Endothelial cell of umbilical vein (primary cell): ENCODE measurements around the gene NXPH1. TPM values are rescaled to one million over a fixed set of nuclear protein-coding genes. Genes with fewer than 3 reads are reported as not detected.

Experiments used
- BruUV-seq: library from RNA; stranded (reverse); fragments of 400-500 nt; replicated peaks from 2 replicates; lab custom pipeline; 2021; lab: Mats Ljungman, UMichigan
- CTCF ChIA-PET: fragments of 300-600, 350-600 bp; sonication (Branson Sonifier 250); formaldehyde crosslinking; loops from one replicate; lab custom pipeline; 2021; ENCODE audit warnings: antibody characterized with exemption, inconsistent platforms; lab: Charles Lee
- POLR2A ChIA-PET: fragments of 300-600, 350-600 bp; sonication (Branson Sonifier 250); formaldehyde crosslinking; loops from one replicate; lab custom pipeline; 2021; ENCODE audit warnings: antibody characterized with exemption, inconsistent platforms; lab: Charles Lee
- DNase-seq: peaks from one replicate; pipeline ENCODE4 v3.0.0-alpha.2; 2011; ENCODE audit warnings: low read depth, low spot score
- FAIRE-seq: peaks from 2 replicates; lab custom pipeline; 2011; peaks lifted over from hg19 to GRCh38; lab: Jason Lieb, UNC
- H2AFZ ChIP-seq: 2 replicates; pipeline ENCODE4 v1.6.0; 2012; ENCODE audit warnings: low read depth, low read length, control low read depth, inconsistent platforms
- H3K27ac ChIP-seq: 2 replicates; pipeline ENCODE4 v1.5.1; 2011; ENCODE audit warnings: low read depth, mild to moderate bottlenecking, control low read depth, low read length, moderate library complexity; ENCODE audit not compliant: insufficient read depth
- H3K27me3 ChIP-seq, 2 experiments: 2 replicates each; pipeline versions ENCODE4 v1.6.0 to v1.6.1; 2011; ENCODE audit warnings: low read length in 2 of 2, mixed read lengths in 1 of 2; ENCODE audit not compliant: control insufficient read depth in 2 of 2, insufficient read depth in 2 of 2
- H3K36me3 ChIP-seq, 2 experiments: 2 replicates in 1 of 2; 3 replicates in 1 of 2; pipeline ENCODE4 v1.5.1; 2011; ENCODE audit warnings: low read length in 2 of 2, mild to moderate bottlenecking in 1 of 2, moderate library complexity in 1 of 2; ENCODE audit not compliant: control insufficient read depth in 2 of 2, insufficient read depth in 2 of 2; ENCODE audit errors: extremely low read depth in 1 of 2
- H3K4me1 ChIP-seq: 3 replicates; pipeline ENCODE4 v1.5.1; 2011; ENCODE audit warnings: mild to moderate bottlenecking, low read length; ENCODE audit not compliant: control insufficient read depth, insufficient read depth; ENCODE audit errors: extremely low read depth
- H3K4me2 ChIP-seq: 2 replicates; pipeline ENCODE4 v1.6.1; 2011; ENCODE audit warnings: low read length, control low read depth, mixed read lengths; ENCODE audit not compliant: insufficient read depth
- H3K4me3 ChIP-seq, 3 experiments: fragments of 200-600 bp in 1 of 3; sonication (generic), shearing (Covaris generic) in 1 of 3; replicated peaks in 1 of 3; 2 replicates each; pipeline ENCODE4 v1.5.1; 2011 to 2016; ENCODE audit warnings: control low read depth in 3 of 3, low read length in 3 of 3, mild to moderate bottlenecking in 2 of 3, inconsistent platforms in 1 of 3, low read depth in 1 of 3, moderate library complexity in 1 of 3; ENCODE audit not compliant: insufficient read depth in 1 of 3
- H3K79me2 ChIP-seq: 2 replicates; pipeline ENCODE4 v1.6.0; 2012; ENCODE audit warnings: low read length, inconsistent platforms; ENCODE audit not compliant: control insufficient read depth, insufficient read depth
- H3K9ac ChIP-seq: replicated peaks from 2 replicates; pipeline ENCODE3; 2011; ENCODE audit warnings: low read length, control low read depth; ENCODE audit not compliant: insufficient read depth; ENCODE audit errors: extremely low read depth
- H3K9me1 ChIP-seq: replicated peaks from 3 replicates; pipeline ENCODE4 v1.6.0; 2011; ENCODE audit warnings: mild to moderate bottlenecking, low read length; ENCODE audit not compliant: control insufficient read depth, insufficient read depth; ENCODE audit errors: extremely low read depth
- H3K9me3 ChIP-seq: replicated peaks from 2 replicates; pipeline ENCODE4 v1.5.1; 2012; ENCODE audit warnings: low read length, inconsistent platforms; ENCODE audit not compliant: control insufficient read depth, insufficient read depth
- H4K20me1 ChIP-seq: replicated peaks from 2 replicates; pipeline ENCODE3; 2011; ENCODE audit warnings: mild to moderate bottlenecking, low read length; ENCODE audit not compliant: control insufficient read depth, insufficient read depth; ENCODE audit errors: extremely low read depth
- CTCF ChIP-seq, 2 donors: IDR thresholded peaks; 1 replicate in 1 of 2; 2 replicates in 1 of 2; pipeline ENCODE4 v1.5.1; 2011; ENCODE audit warnings: low read length in 2 of 2, mild to moderate bottlenecking in 2 of 2, moderate library complexity in 2 of 2, control low read depth in 1 of 2, inconsistent platforms in 1 of 2, low read depth in 1 of 2; ENCODE audit not compliant: insufficient read depth in 1 of 2; ENCODE audit errors: extremely low read depth in 1 of 2
- EZH2 ChIP-seq: IDR thresholded peaks from 2 replicates; pipeline ENCODE4 v1.6.1; 2012; ENCODE audit warnings: borderline replicate concordance, low read depth, mild to moderate bottlenecking, moderate library complexity, low read length, inconsistent platforms; ENCODE audit not compliant: severe bottlenecking
- FOS ChIP-seq: IDR thresholded peaks from 2 replicates; pipeline ENCODE4 v1.6.1; 2011; ENCODE audit warnings: mild to moderate bottlenecking, low read length, moderate library complexity, borderline replicate concordance; ENCODE audit not compliant: insufficient read depth
- GATA2 ChIP-seq: IDR thresholded peaks from 2 replicates; pipeline ENCODE4 v1.7.0; 2011; ENCODE audit warnings: low read depth, mild to moderate bottlenecking, moderate library complexity, mixed read lengths, low read length; ENCODE audit not compliant: insufficient read length, insufficient read depth
- JUN ChIP-seq: IDR thresholded peaks from 2 replicates; pipeline ENCODE4 v1.6.1; 2011; ENCODE audit warnings: borderline replicate concordance, low read depth; ENCODE audit not compliant: insufficient read length, insufficient read depth
- MAX ChIP-seq: IDR thresholded peaks from 2 replicates; pipeline ENCODE4 v1.6.1; 2011; ENCODE audit not compliant: insufficient read depth, insufficient read length
- MYC ChIP-seq: IDR thresholded peaks from one replicate; pipeline ENCODE4 v1.6.1; 2011; ENCODE audit warnings: mild to moderate bottlenecking, low read depth, low read length
- POLR2A ChIP-seq: IDR thresholded peaks from 2 replicates; pipeline ENCODE4 v1.6.1; 2012; ENCODE audit warnings: low read depth, mild to moderate bottlenecking, control low read depth, low read length
- POLR2AphosphoS5 ChIP-seq: IDR thresholded peaks from 2 replicates; pipeline ENCODE4 v1.6.1; 2012; ENCODE audit warnings: low read depth, mild to moderate bottlenecking, control low read depth, low read length, moderate library complexity; ENCODE audit not compliant: insufficient read depth
- dilution Hi-C: fragments of 300-500 bp; cut with MboI; formaldehyde crosslinking; loops from one replicate; pipeline ENCODE4 v1.15.0; 2019; ENCODE audit warnings: low sequenced_read_pairs; ENCODE audit not compliant: extremely low pct_ligation_motif_present
- intact Hi-C: fragments of 100-400 bp; cut with micrococcal nuclease; formaldehyde crosslinking; loops from one replicate; pipeline ENCODE4 v1.10.0; 2022
- polyA plus RNA-seq, 4 experiments: library from polyadenylated mRNA; depleted of rRNA in 3 of 4; stranded (reverse) in 3 of 4; unstranded in 1 of 4; fragments of >200 nt; gene quantifications; 2 replicates each; pipeline versions ENCODE4 v1.2.1 to v1.2.3, GENCODE V29; 2011 to 2012; ENCODE audit warnings: missing spikeins in 1 of 4
- total RNA-seq: library from RNA; stranded (reverse); gene quantifications from 2 replicates; pipeline ENCODE4 v1.2.3, GENCODE V29; 2021

Gene NXPH1
- total and polyA plus RNA-seq, 2 donors (not counting 3 experiments of a cell fraction or from before 2014, with no cell fraction given) = not detected

- FAIRE-seq = no peak
- Histone ChIP-seq H2AFZ (no peak overlapping the region), H3K36me3 (no peaks in the 10 kb centered on the region), H3K9me1 (no peaks in the 10 kb centered on the region), H3K27me3 (no peaks in the 10 kb centered on the region), H3K4me2 (no peak overlapping the region), H3K4me3 (no peak overlapping the region), H3K27ac (no peak overlapping the region), H4K20me1 (no peaks in the 10 kb centered on the region), H3K9ac (no peak overlapping the region), H3K79me2 (no peaks in the 10 kb centered on the region), H3K9me3 (no peaks in the 10 kb centered on the region), H3K4me1 (no peaks in the 10 kb centered on the region)
- DNase-seq = no peak
- ChIA-PET POLR2A (no interaction called here), CTCF (no interaction called here)
- intact Hi-C loops = no loop called here
- no TSS peak for BruUV-seq
- TF ChIP-seq POLR2A = no peak
- TF ChIP-seq GATA2 = no peak
- no peak for TF ChIP-seq JUN
- no peak for TF ChIP-seq MYC
- TF ChIP-seq FOS = no peak
- TF ChIP-seq EZH2 = no peak
- no peak for TF ChIP-seq CTCF (IDR thresholded peaks at IDR 0.05; ENCODE audit: extremely low read depth in 1 of 2, insufficient read depth in 1 of 2, low read depth in 1 of 2, low read length in 2 of 2)
- TF ChIP-seq POLR2AphosphoS5 = no peak
- TF ChIP-seq MAX = no peak
- dilution Hi-C loops = no loop called here
Observed at GRCh38 chr7:8613191-8613590, 179.8 kb downstream of the NXPH1 start.
